ENCODE measurements around the gene CAMK1D. TPM values are rescaled to one million over a fixed set of nuclear protein-coding genes. Genes with fewer than 3 reads are reported as not detected.

CAMK1D gene
- total RNA-seq, 1 experiment from 2014 or later: 10.2 TPM

DNA sequence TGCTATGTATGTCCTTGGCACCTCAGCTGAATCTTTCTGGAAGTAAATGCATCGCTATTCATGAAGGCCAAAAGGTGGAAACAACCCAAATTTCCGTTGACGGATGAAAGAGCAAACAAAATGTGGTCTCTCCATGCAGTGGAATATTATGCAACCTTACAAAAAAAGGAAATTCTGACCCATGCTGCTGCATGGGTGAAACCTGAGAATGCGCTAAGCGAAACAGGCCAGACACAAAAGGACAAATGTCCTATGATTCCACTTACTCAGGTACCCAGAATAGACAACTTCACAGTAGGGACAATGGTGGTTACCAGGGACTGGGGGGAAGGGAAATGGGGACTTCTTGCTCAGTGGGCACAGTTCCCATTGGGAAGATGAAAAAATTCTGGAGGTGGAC, 158.8 kb downstream of the CAMK1D start:
- Mint-ChIP-seq H3K4me3 (no peak overlapping the region), H3K9me3 (peaks cover 9% of the 10 kb centered on the region; the same call in 1 of the 2 replicates), H3K36me3 (no peaks in the 10 kb centered on the region), H3K27ac (no peak overlapping the region), H3K27me3 (ENCODE audit: low read depth) (no peaks in the 10 kb centered on the region), H3K4me1 (peaks cover 27% of the 10 kb centered on the region)
- POLR2A ChIA-PET: no interaction called here
- DNase-seq (ENCODE audit: low spot score): no peak
- CTCF ChIA-PET: interaction anchor here (0.7 kb wide), 1 partner anchor 205 kb away, joined by 3 read pairs; no protein-coding TSS in a partner anchor
- ATAC-seq: no peak
- TF ChIP-seq, protein P1, sequence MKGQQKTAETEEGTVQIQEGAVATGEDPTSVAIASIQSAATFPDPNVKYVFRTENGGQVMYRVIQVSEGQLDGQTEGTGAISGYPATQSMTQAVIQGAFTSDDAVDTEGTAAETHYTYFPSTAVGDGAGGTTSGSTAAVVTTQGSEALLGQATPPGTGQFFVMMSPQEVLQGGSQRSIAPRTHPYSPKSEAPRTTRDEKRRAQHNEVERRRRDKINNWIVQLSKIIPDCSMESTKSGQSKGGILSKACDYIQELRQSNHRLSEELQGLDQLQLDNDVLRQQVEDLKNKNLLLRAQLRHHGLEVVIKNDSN (CRISPR knock-in tag; IDR thresholded peaks at IDR 0.05): no peak
- no peak for TF ChIP-seq NFYB (CRISPR knock-in tag; conservative IDR thresholded peaks at IDR 0.05; ENCODE audit: low read depth)

DNA sequence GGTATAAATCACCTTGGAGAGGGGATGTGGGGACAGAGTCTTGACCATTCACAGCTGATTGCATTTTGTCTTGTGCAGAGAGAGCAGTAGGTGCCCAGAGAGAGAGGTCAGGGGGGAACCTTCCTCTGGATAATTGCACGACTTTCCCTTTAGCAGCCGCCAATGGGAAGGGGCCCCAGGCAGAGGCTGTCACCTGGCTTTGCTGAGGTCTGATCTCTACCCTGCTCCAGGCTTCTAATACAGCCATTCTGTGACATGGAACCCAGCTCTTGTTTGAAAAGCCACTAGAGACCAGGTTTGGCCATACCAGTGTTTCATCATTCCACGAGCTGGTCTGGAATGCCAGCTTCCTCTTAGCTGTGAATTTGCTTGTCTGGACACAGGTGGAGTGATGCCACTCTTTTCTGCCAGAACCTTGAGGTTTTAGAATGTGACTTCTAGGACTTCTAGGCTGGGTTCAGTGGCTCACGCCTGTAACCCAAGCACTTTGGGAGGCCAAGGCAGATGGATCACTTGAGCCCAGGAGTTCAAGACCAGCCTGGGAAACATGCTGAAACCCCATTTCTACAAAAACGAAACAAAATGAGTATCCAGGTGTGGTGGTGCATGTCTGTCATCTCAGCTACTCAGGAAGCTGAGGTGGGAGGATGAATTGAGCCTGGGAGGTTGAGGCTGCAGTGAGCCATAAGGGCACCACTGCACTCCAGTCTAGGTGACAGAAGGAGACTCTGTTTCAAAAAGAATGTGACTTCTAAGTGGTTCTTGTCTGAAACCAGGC, 159.9 kb downstream of the CAMK1D start:
- POLR2A ChIA-PET: no interaction called here
- peaks cover 9% of the 10 kb centered on the region; the same call in 1 of the 2 replicates for H3K9me3 Mint-ChIP-seq
- no peak for ATAC-seq
- H3K27me3 Mint-ChIP-seq (ENCODE audit: low read depth): no peaks in the 10 kb centered on the region
- H3K4me1 Mint-ChIP-seq: peaks cover 24% of the 10 kb centered on the region
- no peak for DNase-seq (ENCODE audit: low spot score)
- no peak overlapping the region for H3K4me3 Mint-ChIP-seq
- TF ChIP-seq IRF2 (CRISPR knock-in tag; IDR thresholded peaks at IDR 0.05; ENCODE audit: borderline replicate concordance, low read depth) (no peak), RELA (CRISPR knock-in tag; IDR thresholded peaks at IDR 0.05; ENCODE audit: borderline replicate concordance) (no peak), GRHL2 (CRISPR knock-in tag; IDR thresholded peaks at IDR 0.05; ENCODE audit: insufficient replicate concordance, severe bottlenecking) (no peak), NFE2L1 (CRISPR knock-in tag; IDR thresholded peaks at IDR 0.05) (no peak), ZNF396 (CRISPR knock-in tag; IDR thresholded peaks at IDR 0.05; ENCODE audit: borderline replicate concordance) (no peak), FOXJ3 (CRISPR knock-in tag; IDR thresholded peaks at IDR 0.05; ENCODE audit: borderline replicate concordance) (no peak), NR1H2 (CRISPR knock-in tag; IDR thresholded peaks at IDR 0.05) (no peak)
- TF ChIP-seq, protein P2, sequence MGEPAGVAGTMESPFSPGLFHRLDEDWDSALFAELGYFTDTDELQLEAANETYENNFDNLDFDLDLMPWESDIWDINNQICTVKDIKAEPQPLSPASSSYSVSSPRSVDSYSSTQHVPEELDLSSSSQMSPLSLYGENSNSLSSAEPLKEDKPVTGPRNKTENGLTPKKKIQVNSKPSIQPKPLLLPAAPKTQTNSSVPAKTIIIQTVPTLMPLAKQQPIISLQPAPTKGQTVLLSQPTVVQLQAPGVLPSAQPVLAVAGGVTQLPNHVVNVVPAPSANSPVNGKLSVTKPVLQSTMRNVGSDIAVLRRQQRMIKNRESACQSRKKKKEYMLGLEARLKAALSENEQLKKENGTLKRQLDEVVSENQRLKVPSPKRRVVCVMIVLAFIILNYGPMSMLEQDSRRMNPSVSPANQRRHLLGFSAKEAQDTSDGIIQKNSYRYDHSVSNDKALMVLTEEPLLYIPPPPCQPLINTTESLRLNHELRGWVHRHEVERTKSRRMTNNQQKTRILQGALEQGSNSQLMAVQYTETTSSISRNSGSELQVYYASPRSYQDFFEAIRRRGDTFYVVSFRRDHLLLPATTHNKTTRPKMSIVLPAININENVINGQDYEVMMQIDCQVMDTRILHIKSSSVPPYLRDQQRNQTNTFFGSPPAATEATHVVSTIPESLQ (CRISPR knock-in tag; IDR thresholded peaks at IDR 0.05): no peak
- TF ChIP-seq, protein P3, sequence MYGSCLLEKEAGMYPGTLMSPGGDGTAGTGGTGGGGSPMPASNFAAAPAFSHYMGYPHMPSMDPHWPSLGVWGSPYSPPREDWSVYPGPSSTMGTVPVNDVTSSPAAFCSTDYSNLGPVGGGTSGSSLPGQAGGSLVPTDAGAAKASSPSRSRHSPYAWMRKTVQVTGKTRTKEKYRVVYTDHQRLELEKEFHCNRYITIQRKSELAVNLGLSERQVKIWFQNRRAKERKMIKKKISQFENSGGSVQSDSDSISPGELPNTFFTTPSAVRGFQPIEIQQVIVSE (CRISPR knock-in tag; IDR thresholded peaks at IDR 0.05; ENCODE audit: borderline replicate concordance): no peak
- TF ChIP-seq, protein P4, sequence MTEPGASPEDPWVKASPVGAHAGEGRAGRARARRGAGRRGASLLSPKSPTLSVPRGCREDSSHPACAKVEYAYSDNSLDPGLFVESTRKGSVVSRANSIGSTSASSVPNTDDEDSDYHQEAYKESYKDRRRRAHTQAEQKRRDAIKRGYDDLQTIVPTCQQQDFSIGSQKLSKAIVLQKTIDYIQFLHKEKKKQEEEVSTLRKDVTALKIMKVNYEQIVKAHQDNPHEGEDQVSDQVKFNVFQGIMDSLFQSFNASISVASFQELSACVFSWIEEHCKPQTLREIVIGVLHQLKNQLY (CRISPR knock-in tag; IDR thresholded peaks at IDR 0.05): no peak
- TF ChIP-seq, protein P1 (CRISPR knock-in tag; IDR thresholded peaks at IDR 0.05): no peak
- H3K36me3 Mint-ChIP-seq: no peaks in the 10 kb centered on the region
- CTCF ChIA-PET: interaction anchor here (0.7 kb wide), 1 partner anchor 204 kb away, joined by 3 read pairs; no protein-coding TSS in a partner anchor
- H3K27ac Mint-ChIP-seq: no peak overlapping the region

DNA sequence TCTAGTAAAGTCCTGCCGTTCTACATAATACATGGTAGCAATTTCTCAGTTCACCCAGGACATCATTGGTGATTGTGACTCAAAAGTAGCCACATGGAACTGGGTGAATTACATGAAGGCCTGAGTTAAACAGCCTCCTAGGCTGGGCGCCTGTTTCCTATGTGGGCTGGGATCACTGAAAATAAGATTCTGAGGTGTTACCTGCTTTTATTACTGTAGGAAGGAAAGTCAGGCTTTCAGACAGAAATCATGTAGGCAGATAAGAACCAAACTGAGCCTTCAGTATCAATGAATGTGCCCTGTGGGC, 160.4 kb downstream of the CAMK1D start:
- peaks cover 9% of the 10 kb centered on the region; the same call in 1 of the 2 replicates for H3K9me3 Mint-ChIP-seq
- no peaks in the 10 kb centered on the region for H3K36me3 Mint-ChIP-seq
- peaks cover 24% of the 10 kb centered on the region for H3K4me1 Mint-ChIP-seq
- no peak overlapping the region for H3K27ac Mint-ChIP-seq
- POLR2A ChIA-PET: no interaction called here
- H3K4me3 Mint-ChIP-seq: no peak overlapping the region
- DNase-seq (ENCODE audit: low spot score): no peak
- CTCF ChIA-PET: no interaction called here
- ATAC-seq: no peak
- TF ChIP-seq ZNF232 (CRISPR knock-in tag; IDR thresholded peaks at IDR 0.05) (no peak), OVOL2 (CRISPR knock-in tag; IDR thresholded peaks at IDR 0.05; ENCODE audit: borderline replicate concordance) (no peak), SMAD3 (CRISPR knock-in tag; IDR thresholded peaks at IDR 0.05; ENCODE audit: borderline replicate concordance) (no peak), TEAD1 (CRISPR knock-in tag; IDR thresholded peaks at IDR 0.05) (no peak), ELF4 (CRISPR knock-in tag; IDR thresholded peaks at IDR 0.05; ENCODE audit: low read depth) (no peak), TP53 (CRISPR knock-in tag; IDR thresholded peaks at IDR 0.05) (no peak)
- TF ChIP-seq, protein P1 (CRISPR knock-in tag; IDR thresholded peaks at IDR 0.05): no peak
- TF ChIP-seq, protein P4 (CRISPR knock-in tag; IDR thresholded peaks at IDR 0.05): no peak
- TF ChIP-seq, protein P5, sequence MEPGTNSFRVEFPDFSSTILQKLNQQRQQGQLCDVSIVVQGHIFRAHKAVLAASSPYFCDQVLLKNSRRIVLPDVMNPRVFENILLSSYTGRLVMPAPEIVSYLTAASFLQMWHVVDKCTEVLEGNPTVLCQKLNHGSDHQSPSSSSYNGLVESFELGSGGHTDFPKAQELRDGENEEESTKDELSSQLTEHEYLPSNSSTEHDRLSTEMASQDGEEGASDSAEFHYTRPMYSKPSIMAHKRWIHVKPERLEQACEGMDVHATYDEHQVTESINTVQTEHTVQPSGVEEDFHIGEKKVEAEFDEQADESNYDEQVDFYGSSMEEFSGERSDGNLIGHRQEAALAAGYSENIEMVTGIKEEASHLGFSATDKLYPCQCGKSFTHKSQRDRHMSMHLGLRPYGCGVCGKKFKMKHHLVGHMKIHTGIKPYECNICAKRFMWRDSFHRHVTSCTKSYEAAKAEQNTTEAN (CRISPR knock-in tag; IDR thresholded peaks at IDR 0.05): no peak
- TF ChIP-seq, protein P6, sequence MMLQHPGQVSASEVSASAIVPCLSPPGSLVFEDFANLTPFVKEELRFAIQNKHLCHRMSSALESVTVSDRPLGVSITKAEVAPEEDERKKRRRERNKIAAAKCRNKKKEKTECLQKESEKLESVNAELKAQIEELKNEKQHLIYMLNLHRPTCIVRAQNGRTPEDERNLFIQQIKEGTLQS (CRISPR knock-in tag; conservative IDR thresholded peaks at IDR 0.05): no peak
- H3K27me3 Mint-ChIP-seq (ENCODE audit: low read depth): no peaks in the 10 kb centered on the region

All from WTC11 (cell line).